BJ (cell line): ENCODE results near the gene TSPAN8. TPM values are rescaled to one million over a fixed set of nuclear protein-coding genes. Genes with fewer than 3 reads are reported as not detected.

Experiments used
- CTCF ChIA-PET: fragments of 350-600 bp; formaldehyde crosslinking; extraction: SDS; loops from one replicate; lab custom pipeline; 2021; ENCODE audit warnings: antibody characterized with exemption, inconsistent platforms; lab: Yijun Ruan, JAX
- POLR2A ChIA-PET: fragments of 300-600 bp; sonication (Branson Sonifier 250); formaldehyde crosslinking; extraction: SDS; loops from one replicate; lab custom pipeline; 2021; ENCODE audit warnings: antibody characterized with exemption; lab: Charles Lee
- DNase-seq: peaks from one replicate; pipeline ENCODE4 v3.0.0-alpha.2; 2011; ENCODE audit warnings: low read depth
- H3K27me3 ChIP-seq: 2 replicates; pipeline ENCODE4 v1.6.0; 2011; ENCODE audit warnings: low read length; ENCODE audit not compliant: control insufficient read depth, insufficient read depth
- H3K36me3 ChIP-seq: 2 replicates; pipeline ENCODE4 v1.5.1; 2011; ENCODE audit warnings: low read length; ENCODE audit not compliant: control insufficient read depth, insufficient read depth
- H3K4me3 ChIP-seq: 2 replicates; pipeline ENCODE4 v1.5.1; 2011; ENCODE audit warnings: low read depth, mild to moderate bottlenecking, control low read depth, low read length
- polyA plus RNA-seq: library from polyadenylated mRNA; depleted of rRNA; stranded (reverse); fragments of >200 nt; gene quantifications from 2 replicates; pipeline ENCODE4 v1.2.3, GENCODE V29; 2011
- TF ChIP-seq, protein P1 (sequence below): IDR thresholded peaks from 2 replicates; pipeline ENCODE4 v1.5.1; 2011; ENCODE audit warnings: low read depth, mild to moderate bottlenecking, control low read depth, inconsistent platforms, low read length, moderate library complexity; ENCODE audit not compliant: insufficient read depth

The TSPAN8 gene
- polyA plus RNA-seq, 1 experiment = not detected

DNA sequence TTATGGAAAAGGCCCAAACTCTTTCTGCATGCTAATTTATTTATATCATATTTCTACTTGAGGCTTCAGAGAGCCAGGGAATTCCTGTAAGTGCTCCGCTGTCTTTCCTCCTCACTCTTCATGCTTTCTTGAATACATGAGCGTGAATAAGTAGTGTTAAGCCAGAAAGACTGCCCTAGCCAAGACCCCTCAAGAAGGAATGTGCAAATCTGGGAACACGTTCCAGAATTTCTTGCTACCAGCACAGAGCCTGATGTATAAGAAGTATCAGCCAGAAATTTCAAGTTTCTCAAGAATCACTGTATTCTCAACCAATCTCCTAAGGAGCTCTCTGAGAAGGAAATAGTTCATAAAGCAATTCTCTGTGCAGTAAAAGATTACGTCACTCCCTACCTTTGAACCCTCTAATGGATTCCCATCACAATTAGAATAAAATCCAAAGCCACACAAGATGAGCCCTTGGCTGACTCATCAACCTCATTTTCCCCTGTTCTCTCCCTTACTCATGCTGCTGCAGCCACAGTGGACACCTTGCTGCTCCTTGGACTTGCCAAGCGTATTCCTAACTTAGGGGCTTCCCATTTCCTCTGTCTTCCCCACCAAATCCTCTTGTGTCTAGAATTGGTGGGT is 6.9 kb upstream of the TSPAN8 start:
- no peak for DNase-seq
- CTCF ChIA-PET = no interaction called here
- no peaks in the 10 kb centered on the region for H3K27me3 ChIP-seq
- H3K36me3 ChIP-seq = no peaks in the 10 kb centered on the region
- TF ChIP-seq, protein P1, sequence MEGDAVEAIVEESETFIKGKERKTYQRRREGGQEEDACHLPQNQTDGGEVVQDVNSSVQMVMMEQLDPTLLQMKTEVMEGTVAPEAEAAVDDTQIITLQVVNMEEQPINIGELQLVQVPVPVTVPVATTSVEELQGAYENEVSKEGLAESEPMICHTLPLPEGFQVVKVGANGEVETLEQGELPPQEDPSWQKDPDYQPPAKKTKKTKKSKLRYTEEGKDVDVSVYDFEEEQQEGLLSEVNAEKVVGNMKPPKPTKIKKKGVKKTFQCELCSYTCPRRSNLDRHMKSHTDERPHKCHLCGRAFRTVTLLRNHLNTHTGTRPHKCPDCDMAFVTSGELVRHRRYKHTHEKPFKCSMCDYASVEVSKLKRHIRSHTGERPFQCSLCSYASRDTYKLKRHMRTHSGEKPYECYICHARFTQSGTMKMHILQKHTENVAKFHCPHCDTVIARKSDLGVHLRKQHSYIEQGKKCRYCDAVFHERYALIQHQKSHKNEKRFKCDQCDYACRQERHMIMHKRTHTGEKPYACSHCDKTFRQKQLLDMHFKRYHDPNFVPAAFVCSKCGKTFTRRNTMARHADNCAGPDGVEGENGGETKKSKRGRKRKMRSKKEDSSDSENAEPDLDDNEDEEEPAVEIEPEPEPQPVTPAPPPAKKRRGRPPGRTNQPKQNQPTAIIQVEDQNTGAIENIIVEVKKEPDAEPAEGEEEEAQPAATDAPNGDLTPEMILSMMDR = no peak
- POLR2A ChIA-PET = no interaction called here
- no peak overlapping the region for H3K4me3 ChIP-seq

DNA sequence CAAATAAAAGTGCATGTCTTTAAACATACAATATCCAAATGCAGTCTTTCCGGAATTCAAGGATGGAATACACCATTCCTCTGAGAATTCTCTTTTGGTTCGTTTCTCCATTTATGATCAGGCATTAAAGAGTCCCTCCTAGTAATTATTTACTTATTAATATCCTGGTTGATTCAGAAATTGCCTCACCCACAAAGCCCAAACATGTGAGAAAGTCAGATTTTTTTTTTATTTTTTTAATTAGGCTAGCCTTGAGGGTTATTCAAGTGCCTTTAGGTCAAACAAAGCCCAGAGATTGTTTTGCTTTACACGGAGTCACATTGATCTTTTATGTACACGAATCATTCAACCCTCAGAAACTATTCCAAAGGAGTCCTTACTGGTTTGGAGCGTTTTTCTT is 6.4 kb upstream of the TSPAN8 start:
- TF ChIP-seq, protein P1 = no peak
- Histone ChIP-seq H3K36me3 (no peaks in the 10 kb centered on the region), H3K4me3 (no peak overlapping the region), H3K27me3 (no peaks in the 10 kb centered on the region)
- DNase-seq = no peak
- ChIA-PET CTCF (no interaction called here), POLR2A (no interaction called here)

DNA sequence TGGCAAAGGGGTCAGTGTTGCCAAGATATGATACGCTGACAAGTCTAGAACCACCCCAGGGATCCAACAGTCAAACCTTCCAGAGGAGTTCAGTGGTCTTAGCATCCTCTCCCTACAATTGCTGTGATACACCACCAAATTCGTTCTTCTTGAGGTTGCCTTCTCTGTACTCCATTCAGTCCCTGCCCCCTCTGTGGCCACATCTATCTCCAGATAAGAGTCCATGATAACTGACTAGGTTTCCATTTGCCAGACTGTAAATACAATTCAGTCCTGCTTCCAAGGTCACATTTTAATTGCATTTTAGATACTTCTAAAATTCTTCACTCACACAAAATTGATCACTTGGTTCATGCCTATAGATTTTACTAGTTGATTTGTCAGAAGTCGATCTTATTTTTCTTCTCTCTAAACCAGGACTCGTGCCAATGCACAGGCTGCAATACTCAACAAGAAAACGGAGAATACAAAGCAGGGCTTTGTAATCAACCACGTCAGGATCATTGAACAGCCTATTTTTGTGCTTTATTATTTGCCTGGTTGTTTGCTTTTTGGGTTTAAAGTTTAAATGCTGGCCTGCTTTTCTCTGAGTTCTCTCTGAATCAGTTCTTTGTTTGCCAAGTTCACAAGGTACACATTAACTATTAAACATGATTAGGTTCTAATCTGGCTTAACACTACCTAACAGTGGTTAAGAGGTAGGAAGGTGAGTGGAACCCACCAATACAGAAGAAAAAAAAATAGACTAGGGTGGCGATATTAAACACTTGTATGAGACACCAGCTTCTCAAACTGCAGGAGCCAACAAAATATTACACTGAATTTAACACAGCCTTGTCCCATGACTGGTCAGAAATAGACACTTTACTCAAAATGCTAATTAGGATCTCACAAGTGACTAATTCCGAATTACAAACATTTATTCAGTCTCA is 5.3 kb upstream of the TSPAN8 start:
- H3K36me3 ChIP-seq = no peaks in the 10 kb centered on the region
- no peak for DNase-seq
- H3K4me3 ChIP-seq = no peak overlapping the region
- ChIA-PET CTCF (interaction anchor here (0.5 kb wide), 1 partner anchor 387 kb away, joined by 3 read pairs; no protein-coding TSS in a partner anchor), POLR2A (no interaction called here)
- no peaks in the 10 kb centered on the region for H3K27me3 ChIP-seq
- TF ChIP-seq, protein P1 = no peak

DNA sequence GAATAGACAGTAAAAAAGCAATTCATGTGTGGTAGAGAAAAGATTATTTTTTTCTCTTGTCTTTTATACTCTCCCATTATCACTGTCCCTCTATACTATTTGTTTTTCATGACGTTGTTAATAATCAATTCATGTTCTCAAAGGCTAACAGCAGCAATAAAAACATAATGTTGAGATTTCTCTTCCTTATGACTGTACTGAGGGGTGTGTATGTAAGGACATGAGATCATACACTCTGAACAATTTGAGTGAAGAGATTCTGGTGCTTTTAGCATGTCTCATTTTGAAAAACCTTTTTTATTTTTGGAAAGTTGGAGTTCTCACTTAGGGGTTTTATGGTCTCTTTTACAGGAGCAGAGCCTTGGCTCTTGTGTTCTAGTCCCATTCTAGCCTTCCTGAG is 3.8 kb upstream of the TSPAN8 start:
- H3K36me3 ChIP-seq = no peaks in the 10 kb centered on the region
- no peaks in the 10 kb centered on the region for H3K27me3 ChIP-seq
- no peak overlapping the region for H3K4me3 ChIP-seq
- DNase-seq = no peak
- ChIA-PET POLR2A (no interaction called here), CTCF (no interaction called here)
- TF ChIP-seq, protein P1 = no peak

DNA sequence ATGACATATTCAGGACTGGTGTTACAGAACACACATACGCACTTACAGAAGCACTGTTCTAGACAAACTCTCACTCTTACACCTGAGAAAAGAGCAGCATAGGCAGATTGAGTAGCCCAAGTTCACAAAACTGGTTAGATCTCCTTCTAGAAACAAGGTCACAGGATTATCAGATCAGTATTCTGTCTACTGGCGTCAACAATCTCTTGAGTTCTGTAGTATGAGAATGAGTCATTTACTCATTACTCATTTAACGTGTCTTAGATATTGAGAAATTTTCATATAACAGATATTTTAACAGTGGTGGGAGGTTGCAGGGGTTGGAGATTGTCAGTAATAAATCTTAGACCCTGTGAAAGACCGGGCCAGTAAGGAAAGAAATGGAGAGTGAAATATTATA is 2.8 kb upstream of the TSPAN8 start:
- no peak overlapping the region for H3K4me3 ChIP-seq
- TF ChIP-seq, protein P1 = no peak
- no peaks in the 10 kb centered on the region for H3K36me3 ChIP-seq
- ChIA-PET POLR2A (no interaction called here), CTCF (no interaction called here)
- DNase-seq = no peak
- no peaks in the 10 kb centered on the region for H3K27me3 ChIP-seq
